Body of pancreas (tissue), 4 donors: Measurements from ENCODE around the gene CAMTA1. TPM values are rescaled to one million over a fixed set of nuclear protein-coding genes. Genes with fewer than 3 reads are reported as not detected.
"Not testable (repeated sequence)": the region's sequence is repeated elsewhere in the genome, so short reads cannot be mapped to it uniquely, and the experiment has no call there.

Experiments used
- ATAC-seq: fragments of 150-250 bp; one replicate; pipeline ENCODE4 v1.9.1; 2016
- DNase-seq, 4 donors: peaks; one replicate each; pipeline ENCODE4 v3.0.0-alpha.2; 2019
- H3K27ac ChIP-seq, 4 donors: fragments of 200-600 bp; sonication (generic); 1 replicate in 3 of 4; 2 replicates in 1 of 4; pipeline versions ENCODE4 v1.5.1 to v1.6.1; 2016 to 2019; ENCODE audit warnings: mild to moderate bottlenecking in 1 of 4, mixed read lengths in 1 of 4, moderate library complexity in 1 of 4
- H3K27me3 ChIP-seq, 2 donors: fragments of 200-600 bp; sonication (generic); one replicate each; pipeline ENCODE4 v1.6.0; 2016; ENCODE audit warnings: mild to moderate bottlenecking in 1 of 2
- H3K36me3 ChIP-seq, 2 donors: fragments of 200-600 bp; sonication (generic); replicated peaks in 1 of 2; 2 replicates each; pipeline ENCODE4 v1.5.1; 2016; ENCODE audit warnings: low read depth in 2 of 2; ENCODE audit not compliant: insufficient read depth in 1 of 2
- H3K4me1 ChIP-seq: fragments of 200-600 bp; sonication (generic); one replicate; pipeline ENCODE4 v1.6.0; 2016
- H3K4me3 ChIP-seq, 2 donors: fragments of 200-600 bp; sonication (generic); 1 replicate in 1 of 2; 2 replicates in 1 of 2; pipeline ENCODE4 v1.5.1; 2016 to 2019
- H3K9me3 ChIP-seq, 3 donors: fragments of 200-600 bp; sonication (generic); 1 replicate in 2 of 3; 2 replicates in 1 of 3; pipeline ENCODE4 v1.5.1; 2016
- POLR2A ChIP-seq, 3 donors: fragments of 450-650 bp; IDR thresholded peaks; one replicate each; pipeline ENCODE4 v1.6.1; 2016; ENCODE audit warnings: antibody characterized with exemption in 3 of 3, mild to moderate bottlenecking in 2 of 3
- whole genome bisulfite sequencing, 2 donors: methylation state at CpG; one replicate each; pipeline ENCODE4 v1.1.5; 2017; 5-methylcytosine and 5-hydroxymethylcytosine counted together
- intact Hi-C: fragments of 100-400 bp; cut with DNase I; formaldehyde crosslinking; loops from one replicate; pipeline ENCODE4 v1.15.1; 2023
- total RNA-seq, 2 donors: library from RNA; depleted of rRNA; stranded (reverse); fragments of >200 nt; gene quantifications; one replicate each; pipeline ENCODE4 v1.1.0, GENCODE V29; 2016
- TF ChIP-seq, protein P1 (sequence below), 7 experiments: fragments of 450-650 bp in 4 of 7; fragments of 200-600 bp in 3 of 7; sonication (generic) in 3 of 7; IDR thresholded peaks; one replicate each; pipeline ENCODE4 v1.5.1; 2016 to 2019; ENCODE audit warnings: antibody characterized with exemption in 7 of 7

Gene CAMTA1
- total RNA-seq, 2 donors from 2014 or later: 36.3 to 59.7 TPM

DNA sequence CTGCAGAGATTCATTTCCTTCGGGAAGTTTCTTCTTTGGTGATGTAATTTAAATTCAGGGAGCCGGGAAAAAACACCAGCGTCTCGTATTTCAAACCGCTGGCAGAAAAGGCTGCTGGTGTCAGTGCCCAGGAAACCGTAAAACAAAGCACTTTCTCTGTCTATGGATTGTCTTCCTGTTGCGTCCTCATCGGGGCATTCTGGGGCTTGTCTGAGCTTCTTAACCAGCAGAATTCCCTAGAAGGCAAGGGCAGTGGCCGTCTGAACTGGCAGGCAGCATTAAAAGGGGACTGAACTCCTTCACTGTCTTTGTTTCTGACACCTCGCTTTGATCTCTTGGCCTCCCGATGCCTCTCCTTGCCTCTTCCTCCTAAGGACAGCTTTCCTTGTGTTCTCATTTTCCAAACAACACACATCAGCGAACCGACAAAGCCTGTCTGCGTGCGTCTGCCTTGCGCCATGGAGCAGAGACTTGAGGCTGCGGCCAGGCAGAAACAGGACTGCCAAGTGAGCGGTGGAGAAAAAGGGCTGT is 594.3 kb downstream of the CAMTA1 start:
- Histone ChIP-seq H3K27me3 (no peaks in the 10 kb centered on the region), H3K4me1 (no peaks in the 10 kb centered on the region), H3K27ac (no peak overlapping the region), H3K9me3 (peaks cover 0 to 5% (median 0%) of the 10 kb centered on the region in 3 donors), H3K36me3 (no peaks in the 10 kb centered on the region), H3K4me3 (no peak overlapping the region)
- TF ChIP-seq, protein P1, sequence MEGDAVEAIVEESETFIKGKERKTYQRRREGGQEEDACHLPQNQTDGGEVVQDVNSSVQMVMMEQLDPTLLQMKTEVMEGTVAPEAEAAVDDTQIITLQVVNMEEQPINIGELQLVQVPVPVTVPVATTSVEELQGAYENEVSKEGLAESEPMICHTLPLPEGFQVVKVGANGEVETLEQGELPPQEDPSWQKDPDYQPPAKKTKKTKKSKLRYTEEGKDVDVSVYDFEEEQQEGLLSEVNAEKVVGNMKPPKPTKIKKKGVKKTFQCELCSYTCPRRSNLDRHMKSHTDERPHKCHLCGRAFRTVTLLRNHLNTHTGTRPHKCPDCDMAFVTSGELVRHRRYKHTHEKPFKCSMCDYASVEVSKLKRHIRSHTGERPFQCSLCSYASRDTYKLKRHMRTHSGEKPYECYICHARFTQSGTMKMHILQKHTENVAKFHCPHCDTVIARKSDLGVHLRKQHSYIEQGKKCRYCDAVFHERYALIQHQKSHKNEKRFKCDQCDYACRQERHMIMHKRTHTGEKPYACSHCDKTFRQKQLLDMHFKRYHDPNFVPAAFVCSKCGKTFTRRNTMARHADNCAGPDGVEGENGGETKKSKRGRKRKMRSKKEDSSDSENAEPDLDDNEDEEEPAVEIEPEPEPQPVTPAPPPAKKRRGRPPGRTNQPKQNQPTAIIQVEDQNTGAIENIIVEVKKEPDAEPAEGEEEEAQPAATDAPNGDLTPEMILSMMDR (IDR thresholded peaks at IDR 0.05): no peak
- no peak for TF ChIP-seq POLR2A (IDR thresholded peaks at IDR 0.05)
- intact Hi-C loops: no loop called here
- 52 to 53% methylated on average over 18 of the region's 18 CpGs for WGBS, 2 donors
- DNase-seq: no peak
- ATAC-seq: no peak

DNA sequence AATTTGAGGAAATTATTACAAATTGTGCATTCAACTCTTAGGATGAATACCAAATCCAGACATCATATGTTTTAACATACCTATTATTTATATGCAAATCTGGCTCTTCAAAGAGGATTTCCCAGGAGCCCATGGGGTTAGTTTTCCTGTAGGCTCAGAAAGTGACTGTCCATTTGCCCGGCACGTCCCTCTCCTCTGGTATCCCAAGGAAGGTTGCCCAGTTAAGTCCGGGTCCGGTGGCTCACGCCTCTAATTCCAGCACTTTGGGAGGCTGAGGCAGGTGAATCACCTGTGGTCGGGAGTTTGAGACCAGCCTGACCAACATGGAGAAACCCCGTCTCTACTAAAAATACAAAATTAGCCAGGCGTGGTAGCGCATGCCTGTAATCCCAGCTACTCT is 594.8 kb downstream of the CAMTA1 start:
- DNase-seq, intact Hi-C loops, ATAC-seq: not testable (repeated sequence)

DNA sequence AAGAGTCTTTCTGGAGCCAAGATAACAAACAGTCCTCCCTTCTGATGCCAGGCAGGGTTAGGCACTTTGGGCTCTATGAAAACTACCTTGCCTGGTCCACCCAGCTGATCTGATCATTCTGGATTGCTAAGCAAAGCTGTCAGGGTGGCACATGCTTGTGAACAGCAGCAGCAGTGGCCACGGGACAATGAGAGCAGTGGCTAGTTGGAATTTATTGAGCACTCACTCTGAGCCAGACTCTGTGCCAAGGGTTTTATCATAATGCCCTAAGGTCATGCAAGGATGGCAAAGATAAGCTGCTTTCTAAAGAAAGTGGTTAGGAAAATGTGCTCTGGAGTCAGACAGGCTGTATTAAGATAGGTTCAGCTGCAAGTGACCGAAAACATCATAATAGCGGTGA is 595.5 kb downstream of the CAMTA1 start:
- Histone ChIP-seq H3K27ac (no peak overlapping the region), H3K27me3 (no peaks in the 10 kb centered on the region), H3K36me3 (no peaks in the 10 kb centered on the region), H3K4me1 (no peaks in the 10 kb centered on the region), H3K9me3 (peaks cover 0 to 5% (median 0%) of the 10 kb centered on the region in 3 donors), H3K4me3 (no peak overlapping the region)
- TF ChIP-seq, protein P1 (IDR thresholded peaks at IDR 0.05): no peak
- no peak for TF ChIP-seq POLR2A (IDR thresholded peaks at IDR 0.05)
- DNase-seq (no peak), ATAC-seq (no peak)
- 61 to 63% methylated on average over 3 of the region's 3 CpGs for WGBS, 2 donors
- intact Hi-C loops: no loop called here

More for the DNA sequence above, 594.8 kb downstream of the CAMTA1 start:
- 88 to 92% methylated on average over 9 of the region's 9 CpGs for whole genome bisulfite sequencing, 2 donors
- H3K4me3 ChIP-seq, H3K36me3 ChIP-seq, H3K27ac ChIP-seq, H3K4me1 ChIP-seq, H3K9me3 ChIP-seq, H3K27me3 ChIP-seq: not testable (repeated sequence)

DNA sequence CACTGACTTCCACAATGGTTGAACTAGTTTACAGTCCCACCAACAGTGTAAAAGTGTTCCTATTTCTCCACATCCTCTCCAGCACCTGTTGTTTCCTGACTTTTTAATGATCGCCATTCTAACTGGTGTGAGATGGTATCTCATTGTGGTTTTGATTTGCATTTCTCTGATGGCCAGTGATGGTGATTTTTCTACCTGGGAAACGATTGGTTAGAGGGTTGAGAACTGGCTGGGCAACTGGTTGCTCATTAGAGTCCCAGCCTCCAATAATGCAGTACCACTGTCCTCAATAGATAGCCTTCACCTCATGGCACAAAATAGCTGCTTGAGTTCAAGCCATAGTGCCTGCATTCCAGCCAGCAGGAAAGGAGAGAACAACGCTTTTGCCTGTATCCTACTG is 596.5 kb downstream of the CAMTA1 start:
- H3K27me3 ChIP-seq, H3K27ac ChIP-seq, H3K9me3 ChIP-seq, DNase-seq, H3K36me3 ChIP-seq, H3K4me1 ChIP-seq, ATAC-seq, H3K4me3 ChIP-seq, intact Hi-C loops: not testable (repeated sequence)
- WGBS, 2 donors: 37 to 52% methylated on average over 2 to 3 of the region's 3 CpGs

DNA sequence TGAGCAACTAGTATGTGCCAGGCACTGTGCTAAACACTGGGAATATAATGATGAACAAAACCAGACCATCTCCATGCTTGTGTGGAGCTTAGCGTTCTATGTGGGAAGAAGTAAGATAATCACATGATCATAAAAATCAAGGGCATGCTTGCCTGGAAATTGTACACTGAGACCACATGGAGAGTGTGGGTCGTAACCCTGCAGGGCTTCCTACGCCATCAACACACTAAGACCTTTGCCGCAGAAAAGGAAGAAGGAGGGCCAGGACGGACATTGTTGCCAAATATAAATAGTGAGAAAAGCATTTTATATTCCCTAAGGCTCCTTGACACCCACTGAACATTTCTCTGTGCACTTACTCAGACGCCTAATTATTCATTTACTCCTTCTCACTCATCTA is 597.7 kb downstream of the CAMTA1 start:
- TF ChIP-seq, protein P1 (IDR thresholded peaks at IDR 0.05): no peak
- no peak for TF ChIP-seq POLR2A (IDR thresholded peaks at IDR 0.05)

More for the DNA sequence above, 597.7 kb downstream of the CAMTA1 start:
- intact Hi-C loops: no loop called here
- DNase-seq (no peak), ATAC-seq (no peak)
- Histone ChIP-seq H3K27me3 (no peaks in the 10 kb centered on the region), H3K27ac (no peak overlapping the region), H3K4me3 (no peak overlapping the region), H3K4me1 (peaks cover 9% of the 10 kb centered on the region), H3K36me3 (no peaks in the 10 kb centered on the region), H3K9me3 (peaks cover 0 to 5% (median 0%) of the 10 kb centered on the region in 3 donors)
- 69 to 72% methylated on average over 6 of the region's 6 CpGs for WGBS, 2 donors
